ENCODE measurements around the gene PARP16. TPM values are rescaled to one million over a fixed set of nuclear protein-coding genes. Genes with fewer than 3 reads are reported as not detected.

Gene PARP16
- total and polyA plus RNA-seq, 9 of the 15 experiments (the other 6 are each of a cell fraction or from before 2014, with no cell fraction given): 3.0 to 9.9 (median 5.8) TPM

- TF ChIP-seq CTCFL (IDR thresholded peaks at IDR 0.05; ENCODE audit: borderline replicate concordance, insufficient read depth, low read depth, low read length, poor library complexity, severe bottlenecking) (no peak), RBM39 (optimal IDR thresholded peaks at IDR 0.05; ENCODE audit: low read depth, low read length) (peak; percentile 95), ZNF507 (tag; conservative IDR thresholded peaks at IDR 0.05) (no peak), NCOA4 (IDR thresholded peaks at IDR 0.05; ENCODE audit: partially characterized antibody) (no peak), YY1 (IDR thresholded peaks at IDR 0.05; ENCODE audit: borderline replicate concordance in 1 of 3, control insufficient read depth in 1 of 3, extremely low read depth in 1 of 3, insufficient read depth in 3 of 3, insufficient read length in 1 of 3, insufficient replicate concordance in 2 of 3, low read depth in 1 of 3, low read length in 2 of 3) (peak in 2 of 3 experiments; percentile 74 to 78), RFX5 (IDR thresholded peaks at IDR 0.05; ENCODE audit: low read depth, low read length) (no peak), NCOR1 (IDR thresholded peaks at IDR 0.05) (no peak), TBL1XR1 (IDR thresholded peaks at IDR 0.05; ENCODE audit: low read length in 2 of 2) (0 out of 4 replicates have a peak, but pooled peaks of 1 of the 2 experiments have one; percentile 32), L3MBTL2 (IDR thresholded peaks at IDR 0.05) (0 out of 2 replicates have a peak, but pooled peaks have one; percentile 28), MBD1 (CRISPR knock-in tag; IDR thresholded peaks at IDR 0.05) (no peak), FOXM1 (IDR thresholded peaks at IDR 0.05; ENCODE audit: low read depth) (no peak), FOXM1 (CRISPR knock-in tag; IDR thresholded peaks at IDR 0.05; ENCODE audit: low read depth) (no peak), TCF15 (CRISPR knock-in tag; IDR thresholded peaks at IDR 0.05) (no peak), CREM (IDR thresholded peaks at IDR 0.05; ENCODE audit: low read depth) (0 out of 2 replicates have a peak, but pooled peaks have one; percentile 21)
- TF ChIP-seq, protein P1, sequence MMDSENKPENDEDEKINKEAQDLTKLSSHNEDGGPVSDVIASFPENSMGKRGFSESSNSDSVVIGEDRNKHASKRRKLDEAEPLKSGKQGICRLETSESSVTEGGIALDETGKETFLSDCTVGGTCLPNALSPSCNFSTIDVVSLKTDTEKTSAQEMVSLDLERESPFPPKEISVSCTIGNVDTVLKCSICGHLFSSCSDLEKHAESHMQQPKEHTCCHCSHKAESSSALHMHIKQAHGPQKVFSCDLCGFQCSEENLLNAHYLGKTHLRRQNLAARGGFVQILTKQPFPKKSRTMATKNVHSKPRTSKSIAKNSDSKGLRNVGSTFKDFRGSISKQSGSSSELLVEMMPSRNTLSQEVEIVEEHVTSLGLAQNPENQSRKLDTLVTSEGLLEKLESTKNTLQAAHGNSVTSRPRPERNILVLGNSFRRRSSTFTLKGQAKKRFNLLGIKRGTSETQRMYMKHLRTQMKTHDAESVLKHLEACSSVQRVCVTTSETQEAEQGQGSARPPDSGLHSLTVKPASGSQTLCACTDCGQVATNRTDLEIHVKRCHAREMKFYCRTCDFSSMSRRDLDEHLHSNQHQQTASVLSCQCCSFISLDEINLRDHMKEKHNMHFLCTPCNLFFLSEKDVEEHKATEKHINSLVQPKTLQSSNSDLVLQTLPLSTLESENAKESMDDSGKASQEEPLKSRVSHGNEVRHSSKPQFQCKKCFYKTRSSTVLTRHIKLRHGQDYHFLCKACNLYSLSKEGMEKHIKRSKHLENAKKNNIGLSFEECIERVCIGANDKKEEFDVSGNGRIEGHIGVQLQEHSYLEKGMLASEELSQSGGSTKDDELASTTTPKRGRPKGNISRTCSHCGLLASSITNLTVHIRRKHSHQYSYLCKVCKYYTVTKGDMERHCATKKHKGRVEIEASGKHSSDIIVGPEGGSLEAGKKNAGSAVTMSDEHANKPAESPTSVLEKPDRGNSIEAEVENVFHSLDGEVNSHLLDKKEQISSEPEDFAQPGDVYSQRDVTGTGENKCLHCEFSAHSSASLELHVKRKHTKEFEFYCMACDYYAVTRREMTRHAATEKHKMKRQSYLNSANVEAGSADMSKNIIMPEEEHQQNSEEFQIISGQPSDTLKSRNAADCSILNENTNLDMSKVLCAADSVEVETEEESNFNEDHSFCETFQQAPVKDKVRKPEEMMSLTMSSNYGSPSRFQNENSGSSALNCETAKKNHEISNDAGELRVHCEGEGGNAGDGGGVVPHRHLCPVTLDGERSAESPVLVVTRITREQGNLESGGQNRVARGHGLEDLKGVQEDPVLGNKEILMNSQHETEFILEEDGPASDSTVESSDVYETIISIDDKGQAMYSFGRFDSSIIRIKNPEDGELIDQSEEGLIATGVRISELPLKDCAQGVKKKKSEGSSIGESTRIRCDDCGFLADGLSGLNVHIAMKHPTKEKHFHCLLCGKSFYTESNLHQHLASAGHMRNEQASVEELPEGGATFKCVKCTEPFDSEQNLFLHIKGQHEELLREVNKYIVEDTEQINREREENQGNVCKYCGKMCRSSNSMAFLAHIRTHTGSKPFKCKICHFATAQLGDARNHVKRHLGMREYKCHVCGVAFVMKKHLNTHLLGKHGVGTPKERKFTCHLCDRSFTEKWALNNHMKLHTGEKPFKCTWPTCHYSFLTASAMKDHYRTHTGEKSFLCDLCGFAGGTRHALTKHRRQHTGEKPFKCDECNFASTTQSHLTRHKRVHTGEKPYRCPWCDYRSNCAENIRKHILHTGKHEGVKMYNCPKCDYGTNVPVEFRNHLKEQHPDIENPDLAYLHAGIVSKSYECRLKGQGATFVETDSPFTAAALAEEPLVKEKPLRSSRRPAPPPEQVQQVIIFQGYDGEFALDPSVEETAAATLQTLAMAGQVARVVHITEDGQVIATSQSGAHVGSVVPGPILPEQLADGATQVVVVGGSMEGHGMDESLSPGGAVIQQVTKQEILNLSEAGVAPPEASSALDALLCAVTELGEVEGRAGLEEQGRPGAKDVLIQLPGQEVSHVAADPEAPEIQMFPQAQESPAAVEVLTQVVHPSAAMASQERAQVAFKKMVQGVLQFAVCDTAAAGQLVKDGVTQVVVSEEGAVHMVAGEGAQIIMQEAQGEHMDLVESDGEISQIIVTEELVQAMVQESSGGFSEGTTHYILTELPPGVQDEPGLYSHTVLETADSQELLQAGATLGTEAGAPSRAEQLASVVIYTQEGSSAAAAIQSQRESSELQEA (IDR thresholded peaks at IDR 0.05; ENCODE audit: low read depth): 0 out of 2 replicates have a peak, but pooled peaks have one; percentile 23
Measured at GRCh38 chr15:65318870-65319356, 32.2 kb upstream of the PARP16 start (continued).

Data from K562 (cell line).